IPS-18c (cell line): ENCODE measurements around the gene CAPN7.

ENCODE experiments used
- H3K4me3 ChIP-seq: 2 replicates; pipeline ENCODE4 v1.7.0; 2013; ENCODE audit warnings: low read depth, mild to moderate bottlenecking, low read length, moderate library complexity; ENCODE audit not compliant: insufficient read depth
- H3K9me3 ChIP-seq: one replicate; pipeline ENCODE4 v1.6.1; 2013; ENCODE audit warnings: mild to moderate bottlenecking, low read length, moderate library complexity; ENCODE audit not compliant: control insufficient read depth, insufficient read depth

The CAPN7 gene

GRCh38 chr3:15280853-15281532, 74.9 kb downstream of the CAPN7 start:
- H3K9me3 ChIP-seq: no peaks in the 10 kb centered on the region

GRCh38 chr3:15281817-15282216, 75.8 kb downstream of the CAPN7 start:
- no peaks in the 10 kb centered on the region for H3K9me3 ChIP-seq
- no peak overlapping the region for H3K4me3 ChIP-seq

More at GRCh38 chr3:15280853-15281532, 74.9 kb downstream of the CAPN7 start:
- H3K4me3 ChIP-seq: no peak overlapping the region

- H3K9me3 ChIP-seq: no peaks in the 10 kb centered on the region
- no peak overlapping the region for H3K4me3 ChIP-seq
Measured at GRCh38 chr3:15283702-15284101, 77.7 kb downstream of the CAPN7 start.

GRCh38 chr3:15284121-15284889, 78.3 kb downstream of the CAPN7 start:
- Histone ChIP-seq H3K9me3 (no peaks in the 10 kb centered on the region), H3K4me3 (no peak overlapping the region)

GRCh38 chr3:15286022-15286421, 80.0 kb downstream of the CAPN7 start:
- H3K9me3 ChIP-seq: no peaks in the 10 kb centered on the region
- H3K4me3 ChIP-seq: no peak overlapping the region

GRCh38 chr3:15287565-15288330, 81.7 kb downstream of the CAPN7 start:
- Histone ChIP-seq H3K4me3 (no peak overlapping the region), H3K9me3 (no peaks in the 10 kb centered on the region)

- Histone ChIP-seq H3K9me3 (no peaks in the 10 kb centered on the region), H3K4me3 (no peak overlapping the region)
Measured at GRCh38 chr3:15288331-15289035, 82.4 kb downstream of the CAPN7 start.

GRCh38 chr3:15289661-15290060, 83.6 kb downstream of the CAPN7 start:
- Histone ChIP-seq H3K9me3 (no peaks in the 10 kb centered on the region), H3K4me3 (no peak overlapping the region)

- Histone ChIP-seq H3K9me3 (no peaks in the 10 kb centered on the region), H3K4me3 (no peak overlapping the region)
Measured at GRCh38 chr3:15290736-15291135, 84.7 kb downstream of the CAPN7 start.

- H3K4me3 ChIP-seq: no peak overlapping the region
- H3K9me3 ChIP-seq: no peaks in the 10 kb centered on the region
Measured at GRCh38 chr3:15291589-15292541, 85.8 kb downstream of the CAPN7 start.

GRCh38 chr3:15292765-15293522, 86.9 kb downstream of the CAPN7 start:
- Histone ChIP-seq H3K4me3 (no peak overlapping the region), H3K9me3 (no peaks in the 10 kb centered on the region)

- Histone ChIP-seq H3K9me3 (no peaks in the 10 kb centered on the region), H3K4me3 (no peak overlapping the region)
Measured at GRCh38 chr3:15294929-15295328, 88.9 kb downstream of the CAPN7 start.

GRCh38 chr3:15295506-15295905, 89.5 kb downstream of the CAPN7 start:
- H3K4me3 ChIP-seq: no peak overlapping the region
- no peaks in the 10 kb centered on the region for H3K9me3 ChIP-seq

- Histone ChIP-seq H3K9me3 (no peaks in the 10 kb centered on the region), H3K4me3 (no peak overlapping the region)
Measured at GRCh38 chr3:15297608-15298350, 91.7 kb downstream of the CAPN7 start.

- no peak overlapping the region for H3K4me3 ChIP-seq
- no peaks in the 10 kb centered on the region for H3K9me3 ChIP-seq
Measured at GRCh38 chr3:15298504-15298903, 92.5 kb downstream of the CAPN7 start.
